ENCODE data around the gene HS3ST6.
"Not testable (repeated sequence)": the region's sequence is repeated elsewhere in the genome, so short reads cannot be mapped to it uniquely, and the experiment has no call there.

HS3ST6 gene

GRCh38 chr16:1946495-1947368, 28.5 kb upstream of the HS3ST6 start:
- DNase-seq: no peak

- DNase-seq: no peak
These were observed 27.6 kb upstream of the HS3ST6 start for GRCh38 chr16:1945559-1946391.

- DNase-seq: no peak
These were observed 26.5 kb upstream of the HS3ST6 start for GRCh38 chr16:1944612-1945199.

- peak; percentile 93 for DNase-seq
These were observed 24.9 kb upstream of the HS3ST6 start, which contains the start of gene MSRB1 for GRCh38 chr16:1942810-1943726. Gene MSRB1, minus strand, starts transcription at chr16:1943199. Its CDS starts 43 bp downstream, at chr16:1943156.

- no peak for DNase-seq
These were observed 24.0 kb upstream of the HS3ST6 start for GRCh38 chr16:1942047-1942809.

GRCh38 chr16:1941162-1942046, 23.2 kb upstream of the HS3ST6 start:
- no peak for DNase-seq

- no peak for DNase-seq
These were observed 22.3 kb upstream of the HS3ST6 start for GRCh38 chr16:1940273-1941161.

- not testable (repeated sequence) for DNase-seq
These were observed 21.6 kb upstream of the HS3ST6 start for GRCh38 chr16:1939833-1940232.

- no peak for DNase-seq
These were observed 20.7 kb upstream of the HS3ST6 start for GRCh38 chr16:1938910-1939309.

GRCh38 chr16:1938316-1938715, 20.1 kb upstream of the HS3ST6 start:
- DNase-seq: no peak

GRCh38 chr16:1936945-1937479, 18.8 kb upstream of the HS3ST6 start:
- no peak for DNase-seq

- DNase-seq: no peak
These were observed 15.0 kb upstream of the HS3ST6 start for GRCh38 chr16:1933097-1933661.

- no peak for DNase-seq
These were observed 14.1 kb upstream of the HS3ST6 start for GRCh38 chr16:1932050-1933028.

- DNase-seq: no peak
These were observed 12.1 kb upstream of the HS3ST6 start for GRCh38 chr16:1930338-1930720.

GRCh38 chr16:1929578-1930337, 11.5 kb upstream of the HS3ST6 start:
- peak; percentile 39 for DNase-seq

GRCh38 chr16:1929105-1929504, 10.9 kb upstream of the HS3ST6 start:
- peak; percentile 34 for DNase-seq

- no peak for DNase-seq
These were observed 8.1 kb upstream of the HS3ST6 start for GRCh38 chr16:1926271-1926670.

All from NCI-H1694 treated with DMSO at 0.1 percent for 48 hours (cell line).